ENCODE measurements around the gene ABRAXAS1. TPM values are rescaled to one million over a fixed set of nuclear protein-coding genes. Genes with fewer than 3 reads are reported as not detected.

ABRAXAS1 gene
- total and polyA plus RNA-seq, 10 of the 15 experiments (the other 5 are each of a cell fraction or from before 2014, with no cell fraction given), result 2.2 to 9.7 (median 5.8) TPM

DNA sequence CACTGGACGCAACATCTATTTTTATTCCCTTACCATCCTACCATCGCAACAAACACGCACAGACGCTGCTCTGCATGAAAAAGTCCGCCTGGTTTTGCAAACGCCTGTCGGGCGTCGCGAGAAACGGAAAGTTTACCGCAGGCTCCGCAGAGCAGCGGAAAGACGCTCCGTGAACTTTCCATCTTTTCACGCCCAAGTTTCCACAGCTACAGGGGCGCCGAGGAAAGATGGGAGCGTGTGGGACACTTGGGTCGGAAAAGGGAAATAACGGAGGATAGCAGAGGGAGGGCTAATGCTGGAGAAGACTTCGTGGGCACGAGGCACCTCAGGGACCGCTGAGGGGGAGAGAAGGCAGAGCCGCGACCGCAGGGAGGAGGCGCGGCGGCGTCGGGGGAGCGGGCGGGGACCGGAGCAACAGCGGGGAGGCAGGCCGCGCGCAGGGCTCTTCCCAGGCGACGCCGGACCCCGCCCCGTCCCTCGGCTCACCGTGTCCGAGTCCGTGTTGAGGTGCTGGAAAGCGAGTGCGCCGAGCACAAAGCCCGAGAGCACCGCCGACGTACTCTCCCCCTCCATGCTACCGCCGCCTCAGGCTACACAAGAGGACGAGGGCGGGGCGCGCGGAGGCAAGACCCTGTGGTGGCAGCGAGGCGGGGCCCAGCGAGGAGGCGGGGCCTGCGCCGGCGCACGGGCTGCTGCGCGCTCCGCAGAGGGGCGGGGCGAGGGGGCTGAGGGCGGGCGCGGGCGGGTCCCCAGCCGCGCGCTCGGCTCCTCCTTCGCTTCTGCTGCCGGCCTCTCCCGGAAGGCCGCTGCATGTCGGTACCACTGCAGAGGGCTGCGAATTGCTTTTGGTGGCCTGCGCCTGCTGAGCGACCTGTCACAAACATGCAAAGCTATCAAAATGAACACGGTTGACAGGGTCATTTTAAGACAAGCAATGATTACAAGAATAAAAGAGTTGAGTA, at the start of gene ABRAXAS1 (continued):
- TF ChIP-seq, protein P1, sequence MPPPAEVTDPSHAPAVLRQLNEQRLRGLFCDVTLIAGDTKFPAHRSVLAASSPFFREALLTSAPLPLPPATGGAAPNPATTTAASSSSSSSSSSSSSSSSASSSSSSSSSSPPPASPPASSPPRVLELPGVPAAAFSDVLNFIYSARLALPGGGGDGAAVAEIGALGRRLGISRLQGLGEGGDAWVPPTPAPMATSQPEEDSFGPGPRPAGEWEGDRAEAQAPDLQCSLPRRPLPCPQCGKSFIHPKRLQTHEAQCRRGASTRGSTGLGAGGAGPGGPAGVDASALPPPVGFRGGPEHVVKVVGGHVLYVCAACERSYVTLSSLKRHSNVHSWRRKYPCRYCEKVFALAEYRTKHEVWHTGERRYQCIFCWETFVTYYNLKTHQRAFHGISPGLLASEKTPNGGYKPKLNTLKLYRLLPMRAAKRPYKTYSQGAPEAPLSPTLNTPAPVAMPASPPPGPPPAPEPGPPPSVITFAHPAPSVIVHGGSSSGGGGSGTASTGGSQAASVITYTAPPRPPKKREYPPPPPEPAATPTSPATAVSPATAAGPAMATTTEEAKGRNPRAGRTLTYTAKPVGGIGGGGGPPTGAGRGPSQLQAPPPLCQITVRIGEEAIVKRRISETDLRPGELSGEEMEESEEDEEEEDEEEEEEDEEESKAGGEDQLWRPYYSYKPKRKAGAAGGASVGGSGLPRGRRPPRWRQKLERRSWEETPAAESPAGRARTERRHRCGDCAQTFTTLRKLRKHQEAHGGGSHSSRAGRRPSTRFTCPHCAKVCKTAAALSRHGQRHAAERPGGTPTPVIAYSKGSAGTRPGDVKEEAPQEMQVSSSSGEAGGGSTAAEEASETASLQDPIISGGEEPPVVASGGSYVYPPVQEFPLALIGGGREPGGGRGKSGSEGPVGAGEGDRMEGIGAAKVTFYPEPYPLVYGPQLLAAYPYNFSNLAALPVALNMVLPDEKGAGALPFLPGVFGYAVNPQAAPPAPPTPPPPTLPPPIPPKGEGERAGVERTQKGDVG (CRISPR knock-in tag; IDR thresholded peaks at IDR 0.05), result no peak
- TF ChIP-seq ASH2L (IDR thresholded peaks at IDR 0.05; ENCODE audit: borderline replicate concordance, low read depth), result no peak
- TF ChIP-seq SP1 (IDR thresholded peaks at IDR 0.05; ENCODE audit: low read depth, low read length), result peak; percentile 38
- no peak for TF ChIP-seq CHD2 (IDR thresholded peaks at IDR 0.05; ENCODE audit: borderline replicate concordance, low read depth, low read length)
- TF ChIP-seq IRF4 (IDR thresholded peaks at IDR 0.05; ENCODE audit: low read depth, low read length), result no peak
- TF ChIP-seq, protein P2, sequence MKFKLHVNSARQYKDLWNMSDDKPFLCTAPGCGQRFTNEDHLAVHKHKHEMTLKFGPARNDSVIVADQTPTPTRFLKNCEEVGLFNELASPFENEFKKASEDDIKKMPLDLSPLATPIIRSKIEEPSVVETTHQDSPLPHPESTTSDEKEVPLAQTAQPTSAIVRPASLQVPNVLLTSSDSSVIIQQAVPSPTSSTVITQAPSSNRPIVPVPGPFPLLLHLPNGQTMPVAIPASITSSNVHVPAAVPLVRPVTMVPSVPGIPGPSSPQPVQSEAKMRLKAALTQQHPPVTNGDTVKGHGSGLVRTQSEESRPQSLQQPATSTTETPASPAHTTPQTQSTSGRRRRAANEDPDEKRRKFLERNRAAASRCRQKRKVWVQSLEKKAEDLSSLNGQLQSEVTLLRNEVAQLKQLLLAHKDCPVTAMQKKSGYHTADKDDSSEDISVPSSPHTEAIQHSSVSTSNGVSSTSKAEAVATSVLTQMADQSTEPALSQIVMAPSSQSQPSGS (IDR thresholded peaks at IDR 0.05; ENCODE audit: low read length), result no peak
- TF ChIP-seq SMAD5 (IDR thresholded peaks at IDR 0.05; ENCODE audit: low read depth), result peak; percentile 75
- TF ChIP-seq BHLHE40 (IDR thresholded peaks at IDR 0.05; ENCODE audit: borderline replicate concordance in 1 of 2, low read depth in 2 of 2, low read length in 1 of 2), result peak; percentile 59 to 88; a peak in 3 of 4 replicates
- TF ChIP-seq TAF1 (IDR thresholded peaks at IDR 0.05; ENCODE audit: borderline replicate concordance, low read depth, low read length), result peak; percentile 63; the same call in 1 of the 2 replicates
- TF ChIP-seq BMI1 (IDR thresholded peaks at IDR 0.05; ENCODE audit: borderline replicate concordance), result no peak
- TF ChIP-seq SMC3 (IDR thresholded peaks at IDR 0.05; ENCODE audit: borderline replicate concordance, low read length), result no peak
- TF ChIP-seq POU2F2 (IDR thresholded peaks at IDR 0.05; ENCODE audit: borderline replicate concordance, low read depth, low read length), result peak; percentile 80; the same call in 2 of the 3 replicates
- peak; percentile 81; the same call in 1 of the 2 replicates for TF ChIP-seq LARP7 (IDR thresholded peaks at IDR 0.05)
- no peak for TF ChIP-seq SUZ12 (IDR thresholded peaks at IDR 0.05; ENCODE audit: unreplicated experiment)
- no peak for TF ChIP-seq ZNF592 (IDR thresholded peaks at IDR 0.05)
- TF ChIP-seq ZNF274 (IDR thresholded peaks at IDR 0.05; ENCODE audit: insufficient read depth, insufficient read length), result no peak
- TF ChIP-seq BRCA1 (IDR thresholded peaks at IDR 0.05; ENCODE audit: low read depth, low read length), result no peak
- no peak for TF ChIP-seq CREM (IDR thresholded peaks at IDR 0.05; ENCODE audit: low read depth)
- peak in 1 of 2 experiments; percentile 20; a peak in 1 of 3 replicates for TF ChIP-seq EGR1 (IDR thresholded peaks at IDR 0.05; ENCODE audit: borderline replicate concordance in 1 of 2, low read depth in 2 of 2, low read length in 2 of 2)
